Gastroesophageal sphincter (tissue), 4 donors: ENCODE results near the gene BTBD9. TPM values are rescaled to one million over a fixed set of nuclear protein-coding genes. Genes with fewer than 3 reads are reported as not detected.

Experiments used
- ATAC-seq: fragments of 150-250 bp; one replicate; pipeline ENCODE4 v1.9.1; 2016; ENCODE audit warnings: mild to moderate bottlenecking, moderate library complexity
- H3K27ac ChIP-seq, 4 donors: fragments of 200-600 bp; sonication (generic) in 3 of 4; 1 replicate in 3 of 4; 2 replicates in 1 of 4; pipeline ENCODE4 v1.5.1; 2016 to 2019
- H3K27me3 ChIP-seq: fragments of 200-600 bp; sonication (generic); one replicate; pipeline ENCODE4 v1.5.1; 2019
- H3K36me3 ChIP-seq, 2 donors: fragments of 200-600 bp; sonication (generic); one replicate each; pipeline ENCODE4 v1.5.1; 2019; ENCODE audit warnings: control low read depth in 1 of 2
- H3K4me1 ChIP-seq, 3 donors: fragments of 200-600 bp; sonication (generic); 1 replicate in 2 of 3; 2 replicates in 1 of 3; pipeline ENCODE4 v1.5.1; 2016 to 2019; ENCODE audit warnings: control low read depth in 2 of 3
- H3K4me3 ChIP-seq, 2 donors: fragments of 200-600 bp; sonication (generic); one replicate each; pipeline ENCODE4 v1.5.1; 2019; ENCODE audit warnings: mild to moderate bottlenecking in 1 of 2, moderate library complexity in 1 of 2
- H3K9me3 ChIP-seq, 3 donors: fragments of 200-600 bp; sonication (generic); one replicate each; pipeline ENCODE4 v1.5.1; 2017 to 2019; ENCODE audit warnings: control low read depth in 2 of 3
- CTCF ChIP-seq, 4 experiments: fragments of 200-600 bp in 2 of 4; fragments of 450-650 bp in 2 of 4; sonication (generic) in 1 of 4; IDR thresholded peaks; one replicate each; pipeline ENCODE4 v1.5.1; 2017 to 2019; ENCODE audit warnings: antibody characterized with exemption in 4 of 4, mild to moderate bottlenecking in 2 of 4, moderate library complexity in 2 of 4
- EP300 ChIP-seq: sonication (generic); formaldehyde crosslinking; IDR thresholded peaks from one replicate; pipeline ENCODE4 v1.6.1; 2017; ENCODE audit warnings: antibody characterized with exemption, mild to moderate bottlenecking
- POLR2A ChIP-seq, 2 donors: fragments of 450-650 bp; IDR thresholded peaks; one replicate each; pipeline ENCODE4 v1.6.1; 2017; ENCODE audit warnings: antibody characterized with exemption in 2 of 2, mild to moderate bottlenecking in 2 of 2, moderate library complexity in 1 of 2
- POLR2AphosphoS5 ChIP-seq: sonication (generic); formaldehyde crosslinking; IDR thresholded peaks from one replicate; pipeline ENCODE4 v1.6.1; 2017; ENCODE audit warnings: antibody characterized with exemption
- WGBS, 2 donors: methylation state at CpG; one replicate each; pipeline ENCODE4 v1.1.5; 2018; ENCODE audit warnings: low coverage in 1 of 2; 5-methylcytosine and 5-hydroxymethylcytosine counted together
- total RNA-seq, 4 donors: library from RNA; depleted of rRNA; stranded (reverse); fragments of >200 nt; gene quantifications; one replicate each; pipeline ENCODE4 v1.1.0, GENCODE V29; 2016

The BTBD9 gene
- total RNA-seq, 4 donors from 2014 or later, result 11.3 to 18.9 (median 13.8) TPM

GRCh38 chr6:38651121-38651784, 11.5 kb upstream of the BTBD9 start:
- TF ChIP-seq POLR2A (IDR thresholded peaks at IDR 0.05), result no peak
- TF ChIP-seq POLR2AphosphoS5, result no peak
- no peak for TF ChIP-seq CTCF (IDR thresholded peaks at IDR 0.05)
- no peak for TF ChIP-seq EP300
- ATAC-seq, result no peak
- H3K4me1 ChIP-seq, result no peaks in the 10 kb centered on the region
- no peaks in the 10 kb centered on the region for H3K27me3 ChIP-seq
- H3K36me3 ChIP-seq, result peaks cover 0 to 25% of the 10 kb centered on the region in 2 donors
- 96 to 100% methylated on average over 1 to 2 of the region's 2 CpGs for WGBS, 2 donors
- H3K9me3 ChIP-seq, result no peaks in the 10 kb centered on the region
- H3K4me3 ChIP-seq, result no peak overlapping the region
- no peak overlapping the region for H3K27ac ChIP-seq

DNA sequence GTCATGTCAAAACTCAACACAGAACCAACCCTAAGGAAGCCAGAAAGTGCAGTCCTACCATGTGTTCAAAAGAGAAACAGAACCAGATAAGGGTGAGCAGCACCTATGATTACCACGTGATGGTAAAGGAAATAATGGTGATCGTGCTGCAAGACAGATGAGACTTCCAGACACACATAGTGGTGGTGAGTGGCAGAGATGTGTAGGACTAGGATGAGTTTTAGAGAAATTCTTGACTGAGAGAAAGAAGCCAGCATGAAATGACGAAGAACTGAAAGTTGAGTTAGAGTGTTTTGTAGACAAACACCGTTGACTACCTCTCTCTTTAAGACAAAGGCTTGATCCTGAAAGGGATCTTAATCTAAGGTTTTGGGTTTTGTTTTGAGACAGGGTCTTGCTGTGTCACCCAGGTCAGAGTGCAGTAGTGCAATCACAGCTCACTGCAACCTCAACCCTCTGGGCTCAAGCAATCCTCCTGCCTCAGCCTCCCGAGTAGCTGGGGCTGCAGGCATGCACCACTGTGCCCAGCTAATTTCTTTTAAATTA, 10.6 kb upstream of the BTBD9 start:
- 84 to 86% methylated on average over 4 to 5 of the region's 5 CpGs for WGBS, 2 donors
- Histone ChIP-seq H3K4me1 (no peaks in the 10 kb centered on the region), H3K27ac (no peak overlapping the region), H3K27me3 (no peaks in the 10 kb centered on the region), H3K36me3 (peaks cover 0 to 18% of the 10 kb centered on the region in 2 donors), H3K4me3 (no peak overlapping the region), H3K9me3 (no peaks in the 10 kb centered on the region)
- no peak for TF ChIP-seq EP300
- ATAC-seq, result no peak

- Histone ChIP-seq H3K9me3 (no peaks in the 10 kb centered on the region), H3K4me3 (no peak overlapping the region), H3K36me3 (peaks cover 0 to 15% of the 10 kb centered on the region in 2 donors), H3K27me3 (no peaks in the 10 kb centered on the region), H3K27ac (no peak overlapping the region), H3K4me1 (peaks cover 0 to 3% (median 0%) of the 10 kb centered on the region in 3 donors)
- TF ChIP-seq EP300 (no peak), POLR2AphosphoS5 (no peak), POLR2A (IDR thresholded peaks at IDR 0.05) (no peak), CTCF (IDR thresholded peaks at IDR 0.05) (no peak)
- 95 to 100% methylated on average over 2 of the region's 2 CpGs for WGBS, 2 donors
- no peak for ATAC-seq
Observed at GRCh38 chr6:38649744-38650143, 10.0 kb upstream of the BTBD9 start.

GRCh38 chr6:38648629-38649028, 8.9 kb upstream of the BTBD9 start:
- TF ChIP-seq EP300 (no peak), CTCF (IDR thresholded peaks at IDR 0.05) (no peak), POLR2AphosphoS5 (no peak), POLR2A (IDR thresholded peaks at IDR 0.05) (no peak)
- no peak overlapping the region for H3K27ac ChIP-seq
- H3K27me3 ChIP-seq, result no peaks in the 10 kb centered on the region
- no peaks in the 10 kb centered on the region for H3K9me3 ChIP-seq
- H3K4me3 ChIP-seq, result no peak overlapping the region
- ATAC-seq, result no peak
- H3K36me3 ChIP-seq, result peaks cover 0 to 10% of the 10 kb centered on the region in 2 donors
- H3K4me1 ChIP-seq, result peaks cover 0 to 4% (median 0%) of the 10 kb centered on the region in 3 donors

GRCh38 chr6:38646166-38646878, 6.6 kb upstream of the BTBD9 start:
- H3K36me3 ChIP-seq, result peaks cover 0 to 10% of the 10 kb centered on the region in 2 donors
- H3K9me3 ChIP-seq, result no peaks in the 10 kb centered on the region
- H3K4me1 ChIP-seq, result peaks cover 0 to 6% (median 0%) of the 10 kb centered on the region in 3 donors
- ATAC-seq, result no peak
- no peak overlapping the region for H3K4me3 ChIP-seq
- H3K27me3 ChIP-seq, result no peaks in the 10 kb centered on the region
- WGBS, 2 donors, result 84 to 90% methylated on average over 3 of the region's 3 CpGs
- TF ChIP-seq EP300 (no peak), POLR2A (IDR thresholded peaks at IDR 0.05) (no peak), CTCF (IDR thresholded peaks at IDR 0.05) (no peak), POLR2AphosphoS5 (no peak)
- H3K27ac ChIP-seq, result no peak overlapping the region
